ENCODE results near the gene DDX21. TPM values are rescaled to one million over a fixed set of nuclear protein-coding genes. Genes with fewer than 3 reads are reported as not detected.

DDX21 gene
- polyA plus RNA-seq, 3 donors: 9.8 to 39.3 (median 13.6) TPM

DNA sequence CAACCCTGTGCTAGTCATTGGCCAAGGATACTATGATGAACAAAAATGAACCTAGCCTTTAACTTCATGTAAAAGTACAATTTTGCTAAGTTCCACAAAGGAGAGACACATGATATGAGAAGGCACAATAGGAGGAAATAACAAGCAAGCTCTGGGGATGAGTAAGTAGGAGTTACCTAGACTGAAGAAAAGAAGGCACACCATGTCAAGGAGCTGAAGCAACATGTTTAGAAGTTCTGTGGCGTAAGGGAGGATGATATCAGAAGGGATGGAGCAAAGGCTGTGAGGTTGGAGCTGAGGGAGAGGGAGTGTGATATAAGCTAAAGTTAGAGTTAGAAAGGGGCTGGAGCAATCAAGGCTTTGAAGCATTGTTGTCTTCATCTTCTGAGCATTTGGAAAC, 58.2 kb downstream of the DDX21 start:
- Mint-ChIP-seq H3K4me3 (no peak overlapping the region), H3K36me3 (peaks cover 38 to 44% of the 10 kb centered on the region in 2 donors), H3K27ac (peak overlapping the region; percentile 3 to 86 (median 57)), H3K4me1 (peaks cover 24% of the 10 kb centered on the region), H3K9me3 (peaks cover 0 to 6% (median 2%) of the 10 kb centered on the region in 7 donors), H3K27me3 (ENCODE audit: low read depth in 3 of 3) (no peaks in the 10 kb centered on the region)
- Histone ChIP-seq H3K9me3 (replicated peaks in 1 of 2; ENCODE audit: control insufficient read depth in 1 of 2, insufficient read depth in 1 of 2, low read length in 2 of 2) (no peaks in the 10 kb centered on the region), H3K36me3 (replicated peaks in 1 of 2; ENCODE audit: control insufficient read depth in 1 of 2, insufficient read depth in 2 of 2, low read length in 2 of 2) (peaks cover 7 to 41% of the 10 kb centered on the region in 2 donors), H4K20me1 (ENCODE audit: insufficient read depth, low read length) (no peaks in the 10 kb centered on the region), H3K4me2 (replicated peaks; ENCODE audit: extremely low read depth, low read length, poor library complexity, severe bottlenecking) (no peak overlapping the region), H3K27ac (ENCODE audit: low read depth in 1 of 2, low read length in 2 of 2) (peak overlapping the region in 1 of 2 donors; percentile 70), H3K4me1 (ENCODE audit: control insufficient read depth in 1 of 2, insufficient read depth in 2 of 2, low read length in 2 of 2) (peaks cover 0 to 25% of the 10 kb centered on the region in 2 donors), H3K79me2 (ENCODE audit: insufficient read depth, low read length) (peaks cover 26% of the 10 kb centered on the region), H3K4me3 (replicated peaks in 1 of 3; ENCODE audit: low read depth in 2 of 3, low read length in 3 of 3) (no peak overlapping the region), H3K9ac (ENCODE audit: insufficient read depth, low read length, poor library complexity, severe bottlenecking) (no peak overlapping the region), H3K27me3 (ENCODE audit: control insufficient read depth in 2 of 2, insufficient read depth in 2 of 2, low read length in 2 of 2) (no peaks in the 10 kb centered on the region), H2AFZ (ENCODE audit: insufficient read depth, low read depth, low read length, poor library complexity, severe bottlenecking) (no peak overlapping the region)
- WGBS (ENCODE audit: insufficient coverage): 80% methylated on average over 1 of the region's 1 CpG
- intact Hi-C loops (cut with micrococcal nuclease): loop anchor here in 1 of 2 donors (5.0 kb wide), 1 partner anchor 33 kb away; no protein-coding TSS in a partner anchor
- TF ChIP-seq, protein P1, sequence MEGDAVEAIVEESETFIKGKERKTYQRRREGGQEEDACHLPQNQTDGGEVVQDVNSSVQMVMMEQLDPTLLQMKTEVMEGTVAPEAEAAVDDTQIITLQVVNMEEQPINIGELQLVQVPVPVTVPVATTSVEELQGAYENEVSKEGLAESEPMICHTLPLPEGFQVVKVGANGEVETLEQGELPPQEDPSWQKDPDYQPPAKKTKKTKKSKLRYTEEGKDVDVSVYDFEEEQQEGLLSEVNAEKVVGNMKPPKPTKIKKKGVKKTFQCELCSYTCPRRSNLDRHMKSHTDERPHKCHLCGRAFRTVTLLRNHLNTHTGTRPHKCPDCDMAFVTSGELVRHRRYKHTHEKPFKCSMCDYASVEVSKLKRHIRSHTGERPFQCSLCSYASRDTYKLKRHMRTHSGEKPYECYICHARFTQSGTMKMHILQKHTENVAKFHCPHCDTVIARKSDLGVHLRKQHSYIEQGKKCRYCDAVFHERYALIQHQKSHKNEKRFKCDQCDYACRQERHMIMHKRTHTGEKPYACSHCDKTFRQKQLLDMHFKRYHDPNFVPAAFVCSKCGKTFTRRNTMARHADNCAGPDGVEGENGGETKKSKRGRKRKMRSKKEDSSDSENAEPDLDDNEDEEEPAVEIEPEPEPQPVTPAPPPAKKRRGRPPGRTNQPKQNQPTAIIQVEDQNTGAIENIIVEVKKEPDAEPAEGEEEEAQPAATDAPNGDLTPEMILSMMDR (IDR thresholded peaks at IDR 0.05): no peak
- peak; percentile 30 to 40 (median 36) for DNase-seq

DNA sequence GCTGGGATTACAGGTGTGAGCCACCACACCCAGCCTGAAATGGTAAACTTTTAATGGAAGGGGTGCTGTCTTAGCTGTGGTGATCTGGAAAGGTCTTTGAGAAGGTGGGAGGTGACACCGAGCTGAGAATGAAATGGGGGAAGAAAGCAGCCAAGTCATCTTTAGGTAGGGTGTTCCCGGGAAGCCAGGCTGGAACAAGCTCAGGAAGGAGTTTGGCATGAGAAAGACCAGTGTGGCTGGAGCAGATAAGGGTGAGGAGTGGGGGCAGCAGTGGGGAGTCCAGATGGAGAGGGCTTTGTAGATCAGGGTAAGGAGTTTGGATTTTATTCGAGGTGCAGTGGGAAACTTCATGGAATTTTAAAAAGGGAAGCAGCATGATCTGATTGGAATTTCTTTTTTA, 62.6 kb downstream of the DDX21 start:
- no peaks in the 10 kb centered on the region for H3K27me3 ChIP-seq (ENCODE audit: control insufficient read depth in 2 of 2, insufficient read depth in 2 of 2, low read length in 2 of 2)
- H3K4me3 ChIP-seq (replicated peaks in 1 of 3; ENCODE audit: low read depth in 2 of 3, low read length in 3 of 3): no peak overlapping the region
- no peak overlapping the region for H2AFZ ChIP-seq (ENCODE audit: insufficient read depth, low read depth, low read length, poor library complexity, severe bottlenecking)
- no peaks in the 10 kb centered on the region for H3K27me3 Mint-ChIP-seq (ENCODE audit: low read depth in 3 of 3)
- DNase-seq: no peak
- no peaks in the 10 kb centered on the region for H3K9me3 ChIP-seq (replicated peaks in 1 of 2; ENCODE audit: control insufficient read depth in 1 of 2, insufficient read depth in 1 of 2, low read length in 2 of 2)
- H3K4me2 ChIP-seq (replicated peaks; ENCODE audit: extremely low read depth, low read length, poor library complexity, severe bottlenecking): no peak overlapping the region
- H3K4me3 Mint-ChIP-seq: no peak overlapping the region
- H3K27ac ChIP-seq (ENCODE audit: low read depth in 1 of 2, low read length in 2 of 2): no peak overlapping the region
- TF ChIP-seq, protein P1 (IDR thresholded peaks at IDR 0.05): no peak
- intact Hi-C loops (cut with micrococcal nuclease): no loop called here
- H3K79me2 ChIP-seq (ENCODE audit: insufficient read depth, low read length): no peaks in the 10 kb centered on the region
- no peaks in the 10 kb centered on the region for H4K20me1 ChIP-seq (ENCODE audit: insufficient read depth, low read length)
- H3K9ac ChIP-seq (ENCODE audit: insufficient read depth, low read length, poor library complexity, severe bottlenecking): no peak overlapping the region
- H3K9me3 Mint-ChIP-seq: no peaks in the 10 kb centered on the region
- H3K4me1 Mint-ChIP-seq: peaks cover 9% of the 10 kb centered on the region
- H3K27ac Mint-ChIP-seq: no peak overlapping the region
- H3K36me3 Mint-ChIP-seq: peaks cover 24 to 27% of the 10 kb centered on the region in 2 donors
- peaks cover 7 to 34% of the 10 kb centered on the region in 2 donors for H3K36me3 ChIP-seq (replicated peaks in 1 of 2; ENCODE audit: control insufficient read depth in 1 of 2, insufficient read depth in 2 of 2, low read length in 2 of 2)
- peaks cover 0 to 14% of the 10 kb centered on the region in 2 donors for H3K4me1 ChIP-seq (ENCODE audit: control insufficient read depth in 1 of 2, insufficient read depth in 2 of 2, low read length in 2 of 2)
- WGBS (ENCODE audit: insufficient coverage): 94% methylated on average over 2 of the region's 3 CpGs

All from CD14-positive monocyte (primary cell).